GM21381 (cell line): ENCODE results near the gene DVL3.
"Not testable (repeated sequence)": the region's sequence is repeated elsewhere in the genome, so short reads cannot be mapped to it uniquely, and the experiment has no call there.

Source experiments
- ATAC-seq: cut with Tn5 transposase; IDR thresholded peaks from one replicate; pipeline ENCODE4 v1.9.1; 2021; ENCODE audit warnings: mild to moderate bottlenecking, moderate library complexity; ENCODE audit not compliant: unreplicated experiment

The DVL3 gene

DNA sequence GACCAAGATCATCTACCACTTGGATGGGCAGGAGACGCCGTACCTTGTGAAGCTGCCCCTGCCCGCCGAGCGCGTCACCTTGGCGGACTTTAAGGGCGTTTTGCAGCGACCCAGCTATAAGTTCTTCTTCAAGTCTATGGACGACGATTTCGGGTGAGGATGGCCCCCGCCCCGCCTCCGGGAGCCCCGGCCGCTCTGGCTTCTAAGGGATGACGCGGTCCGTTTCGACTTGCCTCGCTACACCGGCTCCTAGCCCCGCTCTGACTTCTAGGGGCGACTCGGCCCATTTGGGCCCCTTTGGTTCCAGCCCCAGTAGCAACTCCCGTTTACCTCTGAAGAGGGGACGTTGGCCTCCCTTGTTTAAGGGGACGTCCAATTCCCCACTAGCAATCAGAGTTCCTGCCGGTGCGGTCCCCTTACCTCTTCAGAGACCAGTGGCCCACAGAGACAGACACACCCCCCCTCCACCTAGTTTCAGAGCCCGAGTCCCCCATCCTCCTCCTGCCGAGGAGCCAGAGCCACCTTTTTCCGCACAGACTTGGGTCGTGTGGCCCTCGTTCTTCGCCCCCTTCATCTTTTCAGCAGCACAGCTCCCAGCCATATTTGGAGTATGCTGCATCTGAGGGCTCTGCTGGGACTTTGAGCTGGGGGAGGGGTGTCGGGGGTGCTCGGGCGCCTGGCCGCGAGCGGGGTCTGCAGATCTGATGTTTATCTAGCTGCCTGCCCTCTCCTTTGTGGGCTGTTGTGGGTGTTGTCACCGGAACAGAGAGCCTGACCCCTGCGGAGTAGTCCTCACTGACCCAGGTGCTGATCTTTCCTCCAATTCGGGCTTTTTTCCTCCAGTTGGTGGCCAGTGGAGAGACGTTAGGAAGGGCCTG, 706 bp downstream of the DVL3 start:
- ATAC-seq, result peak; percentile 25

DNA sequence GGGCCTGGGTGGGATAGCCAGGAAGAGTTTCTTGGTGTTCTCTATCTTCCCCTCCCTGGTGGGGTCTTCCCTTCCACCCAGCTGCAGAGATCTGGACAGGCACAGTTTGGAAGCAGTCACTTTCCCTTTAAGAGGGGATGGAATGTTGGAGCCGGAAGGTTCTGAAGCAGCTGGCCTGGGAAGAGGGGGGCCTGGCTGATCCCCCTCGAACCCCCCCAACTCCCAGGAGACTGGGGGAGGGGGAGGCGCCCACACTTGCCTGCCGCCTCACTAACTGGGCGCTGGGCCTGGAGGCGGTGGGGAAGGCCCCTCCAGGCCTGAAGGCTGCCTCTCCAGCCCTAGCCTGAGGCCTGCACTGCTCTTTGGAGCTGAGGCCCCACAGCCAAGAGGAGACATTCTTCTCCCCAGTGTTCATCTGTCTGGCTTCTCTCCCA, 1.4 kb downstream of the DVL3 start:
- ATAC-seq, result no peak

DNA sequence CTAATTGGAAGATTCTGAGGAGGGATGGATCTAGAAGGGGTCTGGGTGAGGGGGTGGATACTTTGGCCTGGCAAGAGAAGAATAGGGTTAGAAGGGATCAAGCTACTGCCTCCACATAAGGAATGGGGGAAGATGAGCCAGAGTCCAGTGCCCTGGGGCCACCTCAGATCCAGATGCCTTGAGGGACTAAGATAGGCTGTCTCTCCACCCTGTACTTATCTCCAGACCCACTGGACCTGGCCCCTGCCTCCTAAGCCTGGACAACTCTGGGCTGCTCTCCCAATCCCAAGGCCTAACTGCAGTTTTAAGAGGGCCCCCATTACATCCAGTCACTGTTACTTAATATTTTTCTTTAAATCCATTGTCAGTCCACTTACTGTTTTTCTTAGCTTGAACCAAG, 2.0 kb downstream of the DVL3 start:
- no peak for ATAC-seq

DNA sequence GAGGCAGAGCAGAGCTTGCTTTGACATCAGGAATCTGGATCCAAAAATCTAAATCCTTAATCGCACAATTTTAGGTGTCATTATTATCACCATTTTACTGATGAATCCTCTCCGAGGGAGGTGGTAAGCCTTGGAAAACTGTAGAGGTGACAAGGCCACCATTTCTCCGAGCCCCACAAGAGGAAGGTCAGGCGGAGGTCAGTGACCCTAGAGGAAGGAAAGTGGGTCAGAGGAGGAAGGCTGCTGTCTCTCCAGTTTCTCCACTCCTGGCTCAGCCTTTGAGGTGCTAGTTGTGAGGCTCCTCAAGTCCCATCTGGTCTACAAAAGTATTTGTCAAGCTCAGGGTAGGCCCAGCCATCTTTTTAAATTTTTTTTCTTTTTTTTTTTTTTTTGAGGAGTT, 3.2 kb downstream of the DVL3 start:
- ATAC-seq, result no peak

DNA sequence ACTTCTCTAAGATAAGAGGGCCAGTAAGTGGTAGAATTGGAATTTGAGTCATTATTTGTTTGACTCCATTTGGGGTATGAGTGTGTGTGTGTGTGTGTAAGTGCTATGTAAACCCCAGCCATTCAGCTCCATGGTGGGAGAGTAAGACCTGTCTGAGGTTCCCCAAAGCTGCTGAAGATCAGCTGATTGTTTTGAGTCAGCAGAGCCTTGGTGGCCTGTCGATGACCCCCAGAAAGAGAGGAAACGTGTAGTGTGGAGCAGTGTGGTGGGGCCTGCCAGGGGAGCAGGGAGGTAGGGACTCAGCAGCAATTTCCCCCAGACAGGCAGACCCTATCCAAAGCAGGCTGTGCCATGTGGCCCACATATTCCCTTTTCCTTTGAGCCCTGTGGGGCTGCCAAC, 5.3 kb downstream of the DVL3 start:
- no peak for ATAC-seq

DNA sequence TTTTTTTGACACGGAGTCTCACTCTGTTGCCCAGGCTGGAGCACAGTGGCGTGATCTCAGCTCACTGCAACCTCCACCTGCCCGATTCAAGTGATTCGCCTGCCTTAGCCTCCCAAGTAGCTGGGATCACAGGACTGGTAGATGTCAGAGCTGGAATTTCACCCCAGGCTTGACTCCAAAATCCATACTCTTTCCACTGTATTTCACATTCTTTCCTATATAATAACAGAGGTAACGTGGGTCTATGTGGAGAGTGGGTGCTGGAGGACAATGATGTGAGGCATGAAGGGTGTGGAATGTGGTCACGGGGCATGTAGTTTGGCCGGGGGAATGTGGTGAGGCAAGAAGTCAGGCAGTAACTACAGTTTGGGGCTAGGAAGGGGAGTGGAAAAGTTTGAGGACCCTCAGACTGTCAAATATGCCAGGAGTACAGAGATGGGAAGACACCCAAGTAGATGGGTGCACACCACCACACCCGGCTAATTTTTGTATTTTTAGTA, 7.4 kb downstream of the DVL3 start:
- ATAC-seq, result not testable (repeated sequence)

DNA sequence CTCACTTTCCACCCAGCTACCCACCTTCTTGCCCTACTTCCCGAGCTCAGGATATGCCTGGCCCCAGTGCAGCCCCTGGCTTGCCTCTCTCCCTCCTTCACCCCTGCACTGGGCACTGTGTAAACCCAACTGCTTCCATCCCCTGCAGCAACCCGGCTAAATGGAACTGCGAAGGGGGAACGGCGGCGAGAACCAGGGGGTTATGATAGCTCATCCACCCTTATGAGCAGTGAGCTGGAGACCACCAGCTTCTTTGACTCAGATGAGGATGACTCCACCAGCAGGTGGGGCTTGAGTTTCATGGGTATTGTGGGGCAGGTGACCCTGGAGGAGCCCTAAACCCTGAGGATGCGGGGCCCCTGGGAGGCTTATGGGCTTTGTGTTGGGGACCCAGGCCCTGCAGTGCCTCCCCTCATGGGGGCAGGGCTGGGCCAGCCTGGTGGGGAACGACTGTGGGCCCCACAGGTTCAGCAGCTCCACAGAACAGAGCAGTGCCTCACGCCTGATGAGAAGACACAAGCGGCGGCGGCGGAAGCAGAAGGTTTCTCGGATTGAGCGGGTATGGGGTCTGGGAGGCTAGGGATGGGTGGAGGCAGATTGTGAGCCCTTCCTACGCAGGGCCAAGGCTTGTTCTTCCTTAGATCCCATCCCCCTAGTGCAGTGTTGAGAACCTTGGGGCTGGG, 9.6 kb downstream of the DVL3 start:
- ATAC-seq, result no peak

DNA sequence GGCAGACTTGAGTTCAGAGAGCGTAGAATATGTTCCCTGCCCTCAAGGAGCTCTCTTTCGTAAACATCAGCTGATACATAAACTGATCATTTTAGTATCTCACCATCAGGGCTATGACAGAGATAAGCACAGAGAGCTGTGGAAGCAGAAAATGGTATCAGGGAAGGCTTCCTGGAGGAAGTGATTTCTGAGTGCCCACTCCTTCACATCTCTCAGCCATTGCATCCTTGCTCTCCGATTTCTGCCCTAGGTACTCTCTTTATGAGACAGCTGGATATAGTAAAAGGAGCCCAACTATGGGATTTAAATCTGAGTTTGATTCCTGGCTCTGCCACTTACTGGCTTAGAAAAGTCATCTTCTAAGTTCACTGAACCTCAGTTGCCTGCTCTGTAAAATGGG, 10.4 kb downstream of the DVL3 start:
- ATAC-seq, result no peak

DNA sequence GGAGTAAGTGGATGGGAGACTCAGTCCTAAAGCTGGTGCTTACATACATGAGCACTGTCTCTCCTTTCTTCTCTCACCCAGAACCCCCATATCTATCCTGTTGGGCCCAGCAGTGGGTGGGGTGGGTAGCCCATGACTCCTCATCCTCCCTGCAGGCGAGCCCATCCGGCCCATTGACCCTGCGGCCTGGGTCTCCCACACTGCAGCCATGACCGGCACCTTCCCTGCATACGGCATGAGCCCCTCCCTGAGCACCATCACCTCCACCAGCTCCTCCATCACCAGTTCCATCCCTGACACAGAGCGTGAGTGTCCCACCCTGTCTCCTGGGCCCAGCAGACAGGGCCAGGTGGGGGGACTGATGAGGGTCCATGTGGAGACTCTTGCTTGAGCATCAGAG, 11.5 kb downstream of the DVL3 start:
- no peak for ATAC-seq

DNA sequence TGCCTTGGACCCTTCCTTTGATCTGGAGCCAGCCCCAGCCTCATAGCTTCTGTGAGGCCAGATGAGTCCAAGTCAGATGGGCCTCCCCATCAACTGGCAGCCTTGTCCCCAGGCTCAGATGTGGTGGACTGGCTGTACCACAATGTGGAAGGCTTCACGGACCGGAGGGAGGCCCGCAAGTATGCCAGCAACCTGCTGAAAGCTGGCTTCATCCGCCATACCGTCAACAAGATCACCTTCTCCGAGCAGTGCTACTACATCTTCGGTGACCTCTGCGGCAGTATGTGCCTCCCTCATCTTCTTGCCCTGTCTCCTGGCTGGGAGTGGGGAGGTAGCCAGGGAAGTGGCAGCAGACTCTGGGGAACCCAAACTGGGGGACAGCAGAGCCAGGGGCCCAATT, 12.6 kb downstream of the DVL3 start:
- no peak for ATAC-seq

DNA sequence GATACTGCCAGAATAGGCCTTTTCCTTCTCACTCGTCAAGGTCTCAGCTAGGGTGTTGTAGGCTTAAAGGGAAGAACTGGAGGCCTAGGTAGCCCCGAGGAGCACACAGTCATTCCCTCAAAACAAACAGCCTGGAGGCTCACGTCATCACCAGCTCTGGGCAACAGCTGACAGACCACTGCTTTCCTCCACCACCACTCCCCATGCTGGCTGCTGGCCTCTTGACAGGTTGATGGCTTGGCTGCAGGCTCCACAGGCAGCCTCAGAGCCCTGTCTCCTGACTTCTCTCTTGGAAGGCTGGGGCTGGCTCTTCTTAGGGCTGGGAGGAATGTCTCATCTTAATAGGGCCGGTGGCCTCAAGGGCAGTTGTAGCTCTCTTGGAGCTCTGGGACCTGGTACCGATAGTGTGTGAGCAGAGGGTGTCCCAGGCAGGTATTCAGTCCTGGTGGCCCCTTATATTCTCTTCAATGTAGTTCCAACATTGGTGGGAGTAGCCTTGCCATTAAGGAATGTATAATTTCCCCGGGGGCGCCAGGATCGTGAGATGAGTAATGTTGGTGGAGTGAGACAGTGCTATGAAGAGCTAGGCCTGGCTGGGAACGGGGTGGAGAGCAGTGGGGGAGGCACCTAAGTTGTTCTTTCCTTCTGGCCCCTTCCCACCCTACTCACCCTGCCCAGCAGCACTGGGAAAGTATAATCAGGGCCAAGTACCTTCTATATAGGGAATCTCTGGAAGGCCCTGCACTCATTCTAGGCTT, 13.4 kb downstream of the DVL3 start:
- ATAC-seq, result no peak

DNA sequence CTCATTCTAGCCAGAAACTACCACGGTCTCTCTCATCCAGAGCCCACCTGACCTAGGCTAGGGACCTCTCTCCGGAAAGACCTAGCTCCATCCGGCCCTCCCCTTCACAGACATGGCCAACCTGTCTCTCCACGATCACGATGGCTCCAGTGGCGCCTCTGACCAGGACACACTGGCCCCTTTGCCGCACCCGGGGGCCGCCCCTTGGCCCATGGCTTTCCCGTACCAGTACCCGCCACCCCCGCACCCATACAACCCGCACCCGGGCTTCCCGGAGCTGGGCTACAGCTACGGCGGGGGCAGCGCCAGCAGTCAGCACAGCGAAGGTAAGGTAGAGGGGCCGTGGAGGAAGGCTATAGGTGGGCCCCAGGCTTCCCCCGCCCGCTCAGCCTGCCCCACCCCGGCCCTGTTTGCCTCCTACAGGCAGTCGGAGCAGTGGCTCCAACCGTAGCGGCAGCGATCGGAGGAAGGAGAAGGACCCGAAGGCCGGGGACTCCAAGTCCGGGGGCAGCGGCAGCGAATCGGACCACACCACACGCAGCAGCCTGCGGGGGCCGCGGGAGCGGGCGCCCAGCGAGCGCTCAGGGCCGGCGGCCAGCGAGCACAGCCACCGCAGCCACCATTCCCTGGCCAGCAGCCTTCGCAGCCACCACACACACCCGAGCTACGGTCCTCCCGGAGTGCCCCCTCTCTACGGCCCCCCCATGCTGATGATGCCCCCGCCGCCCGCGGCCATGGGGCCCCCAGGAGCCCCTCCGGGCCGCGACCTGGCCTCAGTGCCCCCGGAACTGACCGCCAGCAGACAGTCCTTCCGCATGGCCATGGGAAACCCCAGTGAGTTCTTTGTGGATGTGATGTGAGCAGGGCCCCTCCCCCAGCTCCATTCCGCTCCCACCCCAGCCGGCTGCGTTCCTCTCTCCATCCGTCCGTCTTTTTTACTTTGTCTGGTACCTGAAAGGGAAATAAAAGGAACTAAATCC, 15.0 kb downstream of the DVL3 start:
- no peak for ATAC-seq

DNA sequence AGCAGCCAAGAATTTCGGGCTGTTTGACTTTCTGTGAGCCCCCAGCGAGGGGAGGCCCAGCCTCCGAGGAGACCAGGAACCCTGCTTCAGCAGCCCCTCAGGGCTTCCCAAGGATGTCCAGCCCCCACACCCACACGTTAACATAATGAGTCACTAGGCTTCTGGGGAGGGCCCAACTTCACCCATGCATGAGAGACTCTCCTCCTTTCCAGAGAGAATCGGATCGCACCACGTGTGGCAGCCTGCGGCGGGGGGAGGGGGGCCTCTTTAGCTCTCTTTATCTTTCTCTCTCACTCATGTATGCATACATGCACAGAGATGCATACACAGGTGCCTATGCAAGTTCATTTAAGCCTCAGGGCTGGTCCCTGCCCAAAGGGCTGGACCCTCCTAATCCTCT, 16.4 kb downstream of the DVL3 start:
- no peak for ATAC-seq

DNA sequence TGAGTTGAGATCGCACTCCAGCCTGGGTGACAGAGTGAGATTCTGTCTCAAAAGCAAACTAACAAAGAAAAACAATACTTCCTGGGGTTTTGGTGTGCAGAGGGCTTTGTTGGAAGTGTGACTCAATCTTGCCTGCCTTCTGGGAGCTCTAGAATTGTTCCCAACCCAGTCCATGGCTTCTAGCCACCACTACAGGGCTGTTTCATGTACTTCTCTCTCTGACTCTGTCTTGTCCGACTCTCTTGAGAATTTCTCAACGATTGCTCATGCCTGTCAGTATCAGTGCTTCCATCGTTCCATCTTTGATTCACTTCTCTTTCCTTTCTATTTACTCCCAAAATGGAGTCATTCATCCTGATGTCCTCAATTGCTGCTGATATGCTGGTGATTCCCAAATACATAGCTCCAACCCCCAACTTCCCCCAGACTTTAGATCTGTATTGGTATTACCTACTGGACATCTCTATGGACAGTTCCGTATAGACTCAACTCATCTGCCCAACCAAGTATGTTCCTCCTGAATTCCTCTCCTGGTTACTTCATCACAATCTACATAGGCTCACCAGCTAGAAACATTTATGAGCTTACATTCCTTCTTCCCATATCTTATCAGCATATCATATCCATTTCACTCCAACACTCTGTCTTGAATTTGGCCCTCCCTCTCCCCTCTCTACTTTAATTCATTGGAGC, 17.6 kb downstream of the DVL3 start:
- no peak for ATAC-seq

DNA sequence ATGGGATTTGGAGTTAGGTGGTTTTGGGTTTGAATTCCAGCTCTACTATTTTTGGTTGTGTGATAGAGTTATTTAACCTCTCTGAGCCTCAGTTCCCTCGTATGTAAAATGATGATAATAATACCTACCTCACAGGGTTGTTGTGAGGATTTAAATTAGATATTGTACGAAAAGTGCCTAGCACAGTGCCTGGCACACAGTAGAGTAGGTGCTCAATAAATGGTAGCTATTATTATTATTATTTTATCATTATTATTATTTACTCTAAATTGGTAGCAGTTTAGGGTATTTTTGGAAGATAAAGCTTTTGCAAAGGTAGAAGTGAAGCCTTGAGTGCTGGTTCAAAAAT, 18.2 kb downstream of the DVL3 start:
- ATAC-seq, result no peak

DNA sequence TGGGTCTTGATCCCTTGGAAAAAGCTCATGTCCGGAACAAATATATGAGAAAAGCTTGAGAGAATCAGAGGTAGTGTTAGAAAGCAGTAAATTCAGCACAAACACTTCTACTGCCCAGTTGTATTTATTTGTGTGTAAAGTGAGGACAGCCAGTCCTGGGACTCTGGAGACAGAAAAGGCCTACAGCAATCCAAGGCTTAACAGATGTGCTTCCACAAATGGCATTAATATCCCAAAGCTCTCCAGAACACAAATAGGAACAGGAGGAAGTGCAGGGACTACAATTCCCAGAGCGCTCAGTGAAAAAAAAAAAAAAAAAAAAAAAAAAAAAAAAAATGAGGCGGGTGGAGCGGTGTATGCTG, 19.1 kb downstream of the DVL3 start:
- peak; percentile 2 for ATAC-seq

DNA sequence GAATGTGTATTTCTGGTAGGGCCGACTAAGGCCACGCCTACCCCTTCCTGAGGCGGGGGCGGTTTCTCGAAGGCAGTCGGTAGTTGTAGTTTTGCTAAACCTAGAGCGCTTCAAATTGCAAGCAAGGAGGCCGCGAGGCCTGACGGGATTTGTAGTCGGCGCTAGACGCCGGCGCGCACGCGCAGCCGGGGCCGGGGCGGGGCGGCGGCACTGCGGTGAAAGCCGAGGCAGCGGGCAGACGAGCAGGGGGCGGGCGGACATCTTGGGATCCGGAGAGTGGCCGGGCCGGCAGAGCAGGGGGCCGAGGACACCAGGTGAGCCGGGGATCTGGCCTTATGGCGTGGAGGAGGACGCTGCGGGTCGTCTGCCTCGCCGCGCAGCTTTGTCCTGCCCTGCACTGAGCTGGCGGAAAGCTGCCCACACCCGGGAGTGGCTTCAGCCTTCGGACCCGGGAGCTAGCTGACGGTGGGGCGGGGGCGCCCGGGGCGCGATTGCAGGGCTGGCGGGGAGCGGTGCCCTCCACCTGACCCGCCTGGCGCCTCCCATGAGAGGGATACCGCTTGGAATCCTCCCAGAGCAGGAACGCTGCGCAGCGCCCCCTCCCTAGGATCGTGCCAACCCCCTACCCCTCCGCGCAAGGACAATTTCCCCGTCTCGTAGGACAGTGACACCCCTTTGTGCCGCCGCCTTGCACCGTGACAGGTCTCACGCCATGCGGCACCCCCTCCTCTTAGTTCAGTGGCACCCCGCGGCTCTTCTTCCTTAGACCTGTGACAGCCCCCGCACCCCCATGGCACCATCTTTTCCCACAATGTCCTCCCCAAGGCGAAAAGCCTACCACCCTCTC, 19.7 kb downstream of the DVL3 start, which contains the start of gene AP2M1:
Gene AP2M1 (plus strand): TSS at position 210 of the 847 bp plus-strand sequence. CDS start 2,139 bp downstream, outside the sequence.
- peak; percentile 92 for ATAC-seq

DNA sequence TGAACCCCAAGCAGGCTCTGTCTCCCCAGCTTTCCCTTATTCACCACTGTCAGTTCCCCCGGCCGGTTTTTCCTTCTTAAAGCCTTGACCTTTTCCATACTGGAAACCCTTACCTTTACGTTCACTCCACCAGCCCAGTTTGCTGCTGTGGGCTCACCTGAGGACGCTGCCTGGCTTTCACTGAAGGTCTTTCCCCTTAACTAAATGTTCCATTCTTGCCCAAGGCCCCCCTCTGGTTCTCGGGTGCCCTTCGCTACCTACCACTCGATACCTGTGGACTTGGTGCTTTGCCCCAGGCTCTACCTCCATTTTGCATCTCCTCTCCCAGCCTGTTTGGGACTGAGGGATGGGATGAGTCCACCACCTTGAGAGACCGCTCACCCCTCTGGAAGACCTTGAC, 20.3 kb downstream of the DVL3 start:
- no peak for ATAC-seq

DNA sequence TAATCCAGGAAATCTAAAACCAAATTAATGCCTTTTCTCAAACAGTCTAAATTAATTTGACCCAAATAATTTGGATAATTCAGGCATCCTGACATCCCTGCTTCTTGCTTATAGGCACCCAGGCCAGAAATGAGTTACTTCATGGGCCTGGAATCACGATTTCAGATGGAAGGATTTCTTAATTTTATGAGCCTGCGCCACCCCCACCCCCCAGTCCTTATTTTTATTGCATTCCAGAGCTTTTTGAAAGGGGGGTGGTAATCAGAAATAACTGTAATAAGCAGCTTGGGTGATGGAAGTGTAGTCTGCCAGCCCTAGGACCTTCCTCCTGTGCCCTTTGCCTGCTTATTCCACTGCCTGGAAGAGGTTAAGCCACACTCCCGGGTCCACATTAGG, 20.8 kb downstream of the DVL3 start:
- ATAC-seq, result no peak
